ENCODE results near the gene RBBP8NL.

Gene RBBP8NL

DNA sequence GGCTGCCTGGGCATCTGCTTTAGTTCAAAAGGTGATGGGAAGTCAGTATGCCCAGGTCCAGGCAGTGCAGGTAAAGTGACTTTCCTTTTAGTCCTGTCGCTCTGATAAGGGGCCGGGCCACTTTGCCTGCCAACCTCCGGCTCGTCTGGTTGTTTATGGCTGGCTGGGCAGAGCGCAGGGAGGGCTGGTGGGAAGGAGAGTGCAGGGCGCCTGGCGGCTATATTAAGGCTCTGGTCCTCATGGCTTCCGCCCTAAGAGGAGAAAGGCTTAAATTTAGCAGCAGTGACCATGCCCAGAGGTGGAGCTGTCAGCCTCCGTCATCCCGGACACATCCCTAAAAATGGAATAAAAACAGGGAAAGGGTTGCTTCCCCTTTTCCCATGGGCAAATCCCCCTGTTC is 33.8 kb upstream of the RBBP8NL start:
- no peak for DNase-seq

DNA sequence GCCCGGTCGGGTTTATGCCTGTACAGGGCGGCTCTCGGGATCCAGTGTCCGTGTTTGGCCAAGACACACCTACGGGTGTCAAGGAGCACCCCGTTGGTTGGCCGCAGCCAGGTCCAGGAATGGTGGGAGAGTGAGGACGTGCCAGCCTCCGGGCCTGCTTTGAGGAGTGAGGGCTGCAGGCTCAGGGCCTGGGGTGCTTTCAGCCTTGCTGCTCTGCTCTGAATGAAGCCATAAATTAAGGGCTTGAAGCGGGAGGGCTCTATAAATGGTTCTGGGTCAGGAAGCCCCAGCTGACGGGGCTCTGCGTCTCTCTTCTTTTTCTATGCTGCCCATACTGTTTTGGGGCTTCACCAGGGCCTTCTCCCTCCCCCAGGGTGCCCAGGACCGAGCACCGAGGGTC is 33.3 kb upstream of the RBBP8NL start:
- no peak for DNase-seq

DNA sequence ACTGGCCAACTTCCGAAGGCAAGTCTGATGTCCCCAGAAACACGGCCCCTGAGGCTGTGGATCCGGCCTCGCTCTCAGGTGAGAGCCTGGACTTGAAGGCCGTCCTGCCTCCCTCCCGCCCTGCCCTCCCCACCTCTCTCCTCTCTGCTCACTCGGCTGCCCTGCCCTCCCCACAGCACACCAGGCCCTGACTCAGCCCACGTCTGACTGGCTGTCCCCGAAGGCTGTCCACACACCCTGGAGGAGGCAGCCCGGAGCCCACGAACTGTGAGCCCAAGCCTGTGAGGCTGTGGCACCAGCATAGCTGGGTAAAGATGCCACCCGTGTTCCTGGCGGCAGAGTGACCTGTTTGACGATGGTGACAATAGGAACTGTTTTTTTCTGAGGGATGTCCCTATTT is 32.1 kb upstream of the RBBP8NL start:
- DNase-seq: no peak

DNA sequence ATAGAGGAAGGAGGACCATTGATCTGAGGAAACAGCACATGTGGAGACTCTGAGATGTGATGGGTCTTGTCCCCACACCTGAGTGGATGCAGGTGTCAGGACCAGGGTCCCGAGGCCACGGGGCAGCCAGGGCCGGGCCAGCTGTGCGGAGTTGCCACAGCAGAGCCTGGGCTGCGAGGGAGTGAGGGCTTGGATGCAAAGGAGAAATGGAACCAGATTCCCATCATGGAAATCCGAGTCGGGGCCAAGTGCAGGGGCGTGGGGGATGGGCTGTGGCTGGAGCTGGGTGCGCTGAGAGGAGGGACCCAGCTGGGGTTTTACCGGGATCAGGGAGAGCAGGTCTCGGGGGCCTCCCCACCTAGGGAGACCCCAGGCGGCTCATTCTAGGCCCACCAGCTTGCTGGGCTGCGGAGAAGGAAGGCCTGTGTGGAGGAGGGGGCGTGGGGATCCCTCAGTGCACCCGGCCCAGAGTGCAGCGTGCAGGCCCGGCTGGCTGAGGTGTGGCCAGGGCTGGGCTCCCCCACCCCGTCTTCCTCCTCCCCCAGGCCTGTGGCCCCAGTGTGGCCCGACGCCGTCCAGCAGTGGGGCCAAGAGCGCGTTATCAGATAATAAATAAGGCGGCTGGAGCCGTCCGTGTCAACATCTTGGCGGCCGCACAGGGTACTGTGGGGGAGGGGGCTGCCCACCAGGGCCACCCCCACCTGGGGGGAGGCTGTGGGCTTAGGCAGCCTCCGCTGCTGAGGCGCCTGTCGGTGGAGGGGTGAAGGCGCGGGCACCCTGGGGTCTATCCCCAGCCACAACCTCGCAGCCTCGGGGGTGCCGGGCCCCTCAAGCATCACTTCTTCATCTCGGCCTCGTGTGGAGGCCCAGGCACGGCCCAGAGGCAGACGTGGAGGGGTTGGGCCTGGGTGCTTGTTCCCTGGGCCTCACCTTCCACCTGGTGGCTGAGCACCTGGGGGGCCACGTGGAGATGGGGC is 31.2 kb upstream of the RBBP8NL start:
- DNase-seq: no peak

DNA sequence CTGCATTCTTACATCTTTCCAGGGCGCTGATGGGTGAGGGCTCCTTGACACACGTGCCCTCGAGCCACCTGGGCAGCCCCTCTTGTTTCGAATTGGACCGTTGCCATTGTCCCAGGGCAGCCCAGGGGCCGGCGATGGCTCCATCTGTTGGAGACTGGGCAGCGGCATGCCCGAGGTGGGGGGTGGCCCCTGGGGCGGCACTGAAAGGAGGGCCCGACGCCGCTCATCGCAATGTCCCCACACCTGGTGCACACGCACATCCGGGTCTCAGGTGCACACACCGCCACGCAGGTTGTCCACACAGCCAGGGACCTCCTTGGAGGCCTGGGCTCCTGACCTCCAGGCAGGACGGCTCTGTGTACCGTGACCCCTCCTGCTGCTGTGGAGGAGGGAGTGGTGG is 30.5 kb upstream of the RBBP8NL start:
- no peak for DNase-seq

DNA sequence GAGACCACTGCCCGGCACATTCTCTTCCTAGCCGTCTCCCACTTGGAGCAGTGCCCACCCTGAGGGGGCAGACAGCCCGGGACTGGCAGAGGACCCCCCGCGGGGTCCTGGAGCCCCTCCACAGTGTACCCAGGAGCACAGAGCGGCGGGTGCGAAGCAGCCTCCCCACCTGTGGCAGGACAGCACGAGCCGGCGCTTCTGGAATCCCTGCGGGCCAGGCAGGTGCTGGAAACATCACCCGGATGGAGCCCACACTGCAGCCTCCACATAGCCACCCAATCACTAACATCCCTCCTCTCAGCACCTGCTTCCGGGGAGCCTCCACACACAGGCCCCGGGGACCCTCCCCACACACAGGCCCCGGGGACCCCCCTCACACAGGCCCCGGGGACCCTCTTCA is 29.8 kb upstream of the RBBP8NL start:
- DNase-seq: no peak

DNA sequence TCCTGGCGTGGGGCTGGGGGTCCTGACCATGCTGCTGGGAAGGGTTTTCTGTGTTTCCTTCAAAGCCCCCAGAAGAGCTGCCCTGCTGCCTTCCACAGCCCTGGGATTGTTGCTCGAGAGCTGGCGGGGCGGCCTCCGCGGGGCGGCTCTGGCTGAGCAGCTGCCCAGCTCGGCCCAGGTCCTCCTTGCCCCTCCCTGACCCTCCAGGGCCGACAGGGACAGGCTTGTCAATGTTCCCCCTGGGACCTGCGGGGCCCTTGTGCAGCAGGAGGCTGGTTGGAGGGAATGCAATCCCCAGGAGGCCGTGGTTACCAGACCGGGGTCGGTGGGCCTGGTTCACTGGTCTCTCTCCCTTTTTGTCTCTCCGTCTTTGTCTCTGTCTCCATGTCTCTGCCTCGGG is 28.6 kb upstream of the RBBP8NL start:
- DNase-seq: no peak

DNA sequence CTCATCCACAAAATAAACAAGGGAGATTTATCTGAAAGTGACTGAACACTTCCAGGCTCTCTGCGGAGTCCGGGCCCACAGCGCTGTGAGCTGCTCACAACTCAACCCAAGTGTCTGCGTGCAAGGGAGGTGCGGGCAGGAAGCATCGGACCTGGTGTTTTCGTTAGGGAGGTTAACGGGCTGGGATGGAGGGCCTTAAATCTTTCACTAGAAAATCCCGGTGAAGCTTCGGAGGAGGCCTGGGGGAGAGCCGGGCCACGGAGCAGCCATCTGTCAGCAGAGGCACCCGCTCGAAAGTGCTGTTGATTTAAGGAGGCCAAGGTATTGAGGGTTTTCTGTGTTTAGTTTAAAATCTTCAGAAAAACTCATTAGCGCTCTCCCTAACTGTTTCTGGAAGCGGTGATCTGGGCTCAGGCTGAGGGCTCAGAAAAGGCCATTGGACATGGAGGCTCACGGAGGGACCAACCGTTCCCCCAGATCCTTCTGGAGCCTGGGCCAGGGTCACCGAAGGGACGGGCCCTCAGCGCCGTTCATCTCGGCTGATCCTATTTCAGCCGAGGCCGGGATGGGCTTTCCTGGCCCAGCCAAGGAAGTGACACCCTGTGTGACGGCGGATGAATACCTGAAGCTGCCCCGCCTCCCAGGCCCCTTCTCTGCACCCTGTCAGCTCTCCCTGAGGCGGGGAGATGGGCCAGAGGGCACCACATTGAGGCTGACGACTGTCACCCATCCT is 27.7 kb upstream of the RBBP8NL start:
- DNase-seq: no peak

DNA sequence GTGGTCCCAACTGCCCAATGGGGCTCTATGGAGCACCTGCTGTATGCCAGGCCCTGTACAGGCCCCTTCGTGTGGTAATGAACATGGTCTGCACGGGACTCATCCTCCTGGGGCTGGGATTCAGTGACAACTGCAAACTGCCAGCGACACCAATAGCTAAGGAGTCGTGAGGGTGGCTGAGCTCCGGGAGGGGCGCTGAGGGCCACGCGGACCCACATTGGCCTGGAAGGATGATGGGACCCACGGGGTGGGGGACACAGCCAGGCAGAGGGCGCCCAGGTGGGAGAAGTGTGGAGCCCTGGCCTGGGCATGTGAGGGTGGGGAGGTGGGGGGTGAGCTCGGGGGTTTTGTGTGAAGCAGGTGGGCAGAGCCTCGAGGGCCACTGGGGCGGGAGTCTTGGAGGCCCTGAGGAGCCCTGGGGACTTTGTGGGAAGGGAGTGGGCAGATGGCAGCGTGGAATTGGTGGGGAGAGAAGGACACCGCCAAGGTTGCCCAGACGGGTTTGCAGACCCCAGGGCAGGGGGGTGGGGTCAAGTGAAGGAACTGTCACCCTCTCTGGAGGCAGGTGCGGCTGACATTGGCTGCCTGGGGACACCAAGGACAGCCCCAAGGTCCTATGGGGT is 26.0 kb upstream of the RBBP8NL start:
- DNase-seq: no peak

DNA sequence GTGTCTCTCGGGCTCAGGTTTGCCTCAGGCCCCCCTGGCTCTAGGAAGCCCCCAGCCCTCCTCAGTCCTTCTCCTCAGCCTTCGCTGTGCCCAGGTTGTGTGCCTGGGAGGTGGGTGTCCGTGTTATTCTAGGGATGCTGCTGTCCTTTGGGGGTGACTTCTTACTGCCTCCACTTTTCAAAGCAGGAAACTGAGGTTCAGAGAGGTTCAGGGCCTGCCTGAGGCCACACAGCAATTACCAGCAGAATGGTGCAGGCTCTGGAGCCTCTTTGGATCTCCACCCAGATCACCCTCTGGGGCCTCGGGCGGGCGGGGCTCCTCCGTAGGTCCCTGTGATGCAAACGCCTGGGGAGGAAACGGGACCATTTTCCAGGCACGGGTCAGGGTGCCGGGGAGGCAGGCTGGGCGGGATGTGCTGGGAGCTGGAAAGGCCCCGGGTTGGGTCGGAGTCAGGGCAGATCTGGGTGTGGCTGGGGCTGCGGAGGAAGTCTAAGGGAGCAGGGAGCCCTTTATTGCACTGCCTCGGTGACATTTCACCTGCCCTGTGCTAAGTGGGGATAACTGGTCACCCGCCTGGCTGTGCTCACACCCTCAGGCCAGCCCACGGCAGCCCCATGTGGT is 25.2 kb upstream of the RBBP8NL start:
- DNase-seq: no peak

DNA sequence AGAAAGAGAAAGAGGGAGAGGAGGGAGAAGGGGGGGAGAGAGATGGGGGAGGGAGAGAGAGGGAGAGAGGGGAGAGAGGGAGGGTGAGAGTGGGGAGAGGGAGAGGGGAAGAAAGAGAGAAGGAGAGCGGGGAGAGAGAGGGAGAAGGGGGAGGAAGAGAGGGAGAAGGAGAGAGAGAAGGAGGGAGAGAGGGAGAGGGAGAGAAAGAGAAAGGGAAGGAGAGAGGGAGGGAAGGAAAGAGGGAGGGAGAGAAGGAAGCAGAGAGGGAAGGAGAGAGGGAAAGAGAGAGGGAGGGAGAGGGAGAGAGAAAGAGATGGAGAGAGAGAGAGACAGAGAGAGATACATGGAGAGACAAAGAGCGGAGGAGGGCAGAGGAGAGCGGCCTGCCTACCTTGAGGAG is 24.6 kb upstream of the RBBP8NL start:
- DNase-seq: no peak

DNA sequence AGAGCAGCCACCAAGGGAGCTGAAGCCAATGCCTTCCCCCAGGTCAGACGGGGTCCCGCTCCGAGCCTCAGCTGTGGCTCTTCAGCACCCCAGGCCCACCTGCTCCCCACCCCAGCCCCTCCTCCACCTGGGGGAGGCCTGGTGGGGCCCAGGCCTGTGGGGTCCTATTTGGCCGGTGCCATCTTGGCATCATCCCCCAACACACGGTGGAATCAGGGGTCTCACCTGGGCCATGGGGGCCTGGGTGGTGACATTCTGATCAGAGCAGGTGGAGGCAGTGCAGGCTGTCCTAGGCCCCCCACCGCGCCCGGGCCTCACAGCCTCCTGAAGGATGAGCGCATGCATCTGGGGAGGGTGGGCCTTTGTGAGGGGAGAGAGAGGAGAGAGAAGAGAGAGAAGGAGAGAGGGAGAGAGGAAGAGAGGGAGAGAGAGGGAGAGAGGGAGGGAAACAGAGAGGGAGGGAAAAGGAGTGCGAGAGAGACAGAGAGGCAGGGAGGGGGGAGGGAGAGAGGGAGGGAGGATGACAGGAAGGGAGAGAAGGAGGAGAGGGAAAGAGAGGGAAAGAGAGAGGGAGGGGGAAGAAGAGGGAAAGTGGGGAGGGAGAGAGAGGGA is 23.9 kb upstream of the RBBP8NL start:
- DNase-seq: no peak

DNA sequence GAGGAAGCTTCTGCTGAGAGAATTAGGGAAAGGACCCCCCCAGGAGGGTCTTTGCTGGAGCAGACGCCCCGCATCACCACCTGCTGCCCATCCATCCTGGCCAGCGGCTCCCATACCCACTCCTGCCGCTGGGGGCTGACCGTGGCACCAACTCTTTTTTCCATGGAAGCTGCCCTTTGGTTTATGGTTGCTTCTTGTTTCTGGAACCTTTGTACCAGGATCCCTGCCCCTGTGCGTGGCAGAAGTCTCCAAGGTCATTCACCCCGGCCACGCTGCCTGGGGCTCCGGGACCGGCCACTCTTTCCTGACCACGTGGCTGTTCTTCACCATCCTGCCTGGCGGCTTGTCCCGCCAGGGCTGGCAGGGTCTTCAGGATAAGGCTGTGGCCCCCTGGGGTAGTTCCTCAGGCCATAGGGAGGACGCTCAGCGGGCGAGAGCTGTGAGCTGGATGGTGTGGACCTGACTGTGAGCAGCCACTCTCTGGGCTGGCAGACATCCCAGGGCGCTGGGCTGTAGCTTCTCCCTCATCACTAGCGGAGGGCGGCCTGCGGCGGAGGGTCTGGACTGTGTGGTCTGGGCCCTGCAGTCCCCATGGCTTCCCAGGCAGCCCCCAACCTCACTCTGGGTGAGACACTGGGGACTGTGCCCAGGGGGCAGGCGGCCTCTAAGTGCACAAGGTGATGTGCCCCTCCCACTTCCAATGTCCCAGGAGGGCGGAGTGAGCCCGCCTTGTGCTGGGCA is 22.8 kb upstream of the RBBP8NL start:
- DNase-seq: no peak

DNA sequence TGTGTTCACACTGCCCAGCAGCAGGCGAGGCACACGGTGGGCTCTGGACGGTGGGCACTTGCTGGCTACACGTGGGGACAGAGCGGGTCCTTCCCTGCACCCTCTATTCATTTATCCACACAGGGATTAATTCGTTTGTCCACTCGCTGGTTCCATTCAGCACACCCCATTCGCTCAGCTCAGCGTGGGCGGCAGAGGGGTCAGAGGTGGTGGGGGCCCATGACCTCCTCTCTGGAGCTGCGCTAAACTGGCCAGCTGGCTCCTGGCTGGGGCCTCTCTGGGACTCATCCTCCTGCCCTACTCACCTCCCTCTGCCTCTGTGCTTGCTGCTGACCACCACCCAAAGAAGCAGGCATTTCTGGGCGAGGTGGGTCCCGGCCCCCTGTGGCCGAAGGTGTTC is 21.4 kb upstream of the RBBP8NL start:
- DNase-seq: no peak

DNA sequence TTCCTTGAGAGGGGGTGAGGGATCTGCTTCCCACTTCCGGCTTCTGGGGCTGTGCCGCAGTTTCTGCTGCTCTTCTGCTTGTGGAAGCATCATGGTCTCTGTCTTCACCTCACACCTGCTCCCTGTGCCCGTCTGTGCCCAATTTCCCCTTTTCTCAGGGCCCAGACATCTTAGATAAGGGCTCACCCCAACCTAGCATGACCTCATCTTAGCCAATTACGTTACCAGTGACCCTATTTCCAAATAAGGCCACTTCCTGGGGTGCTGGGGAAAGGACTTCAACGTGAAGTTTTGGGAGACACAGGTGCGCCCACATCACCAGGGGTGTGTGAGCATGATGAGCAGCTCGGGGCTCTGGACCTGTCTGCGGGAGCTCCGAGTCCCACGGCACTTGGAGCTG is 20.7 kb upstream of the RBBP8NL start:
- DNase-seq: no peak

DNA sequence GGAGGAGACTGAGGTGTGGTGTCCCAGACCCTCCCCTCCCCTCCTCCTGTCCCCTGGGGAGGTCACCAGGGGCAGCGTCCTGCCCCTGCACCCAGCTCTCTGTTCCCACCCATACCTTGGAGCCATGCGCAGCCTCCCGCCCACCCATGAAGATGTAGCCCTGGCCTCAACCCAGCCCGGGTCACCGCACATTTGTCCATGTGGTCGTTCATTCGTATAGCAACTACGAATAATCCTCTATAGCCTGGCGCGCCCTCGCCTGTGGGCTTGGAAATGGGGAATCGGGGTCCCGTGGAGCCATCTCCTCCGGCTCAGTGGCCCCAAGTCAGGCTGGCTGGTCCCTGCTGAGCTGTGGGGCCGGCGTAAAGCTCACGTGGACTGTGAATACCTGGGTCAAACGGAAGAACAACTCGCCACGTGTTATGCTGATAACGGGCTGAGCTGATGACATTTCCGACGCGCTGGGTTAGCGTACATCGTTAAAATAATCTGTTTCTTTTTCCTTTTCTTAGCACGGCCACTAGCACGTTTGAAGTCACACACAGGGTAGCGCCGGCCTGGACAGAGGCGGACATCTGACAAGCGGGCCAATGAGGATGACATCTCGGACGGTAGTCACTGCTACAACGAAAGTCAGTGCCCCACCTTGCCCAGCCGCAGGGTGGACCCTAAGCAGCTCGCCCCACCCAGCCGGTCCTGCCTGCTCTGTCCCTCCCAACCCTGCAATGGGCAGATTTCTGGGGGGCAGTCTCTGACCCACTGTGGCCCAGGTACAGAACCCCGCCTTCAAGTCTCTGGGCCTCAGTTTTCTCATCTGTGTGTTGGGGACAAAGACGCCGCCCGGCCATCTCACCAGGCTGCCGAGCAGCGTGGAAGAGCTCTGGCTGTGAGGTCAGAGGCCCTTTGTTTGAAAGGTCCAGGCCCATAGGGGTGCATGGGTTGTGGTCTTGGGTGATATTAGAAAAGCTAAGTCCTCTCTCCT is 19.8 kb upstream of the RBBP8NL start:
- DNase-seq: no peak

DNA sequence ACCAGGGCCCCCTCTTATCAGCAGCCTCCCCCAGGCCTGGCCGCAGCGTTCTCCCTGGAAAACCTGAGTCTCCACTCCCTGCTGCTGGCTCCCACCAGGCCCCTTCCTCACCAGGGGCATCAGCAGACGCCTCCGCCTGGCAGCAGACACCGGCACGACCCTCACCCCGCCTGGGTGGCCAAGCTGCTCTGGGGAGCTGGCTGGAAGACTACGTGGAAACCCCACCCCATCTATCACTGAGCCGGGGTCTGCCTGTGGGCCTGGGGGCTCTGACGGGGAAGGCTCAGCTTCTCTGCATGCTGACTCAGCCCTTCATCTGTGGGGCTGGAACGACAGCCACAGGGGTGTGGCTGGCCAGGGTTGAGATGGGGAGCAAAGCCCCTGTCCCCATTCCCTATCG is 19.1 kb upstream of the RBBP8NL start:
- no peak for DNase-seq

DNA sequence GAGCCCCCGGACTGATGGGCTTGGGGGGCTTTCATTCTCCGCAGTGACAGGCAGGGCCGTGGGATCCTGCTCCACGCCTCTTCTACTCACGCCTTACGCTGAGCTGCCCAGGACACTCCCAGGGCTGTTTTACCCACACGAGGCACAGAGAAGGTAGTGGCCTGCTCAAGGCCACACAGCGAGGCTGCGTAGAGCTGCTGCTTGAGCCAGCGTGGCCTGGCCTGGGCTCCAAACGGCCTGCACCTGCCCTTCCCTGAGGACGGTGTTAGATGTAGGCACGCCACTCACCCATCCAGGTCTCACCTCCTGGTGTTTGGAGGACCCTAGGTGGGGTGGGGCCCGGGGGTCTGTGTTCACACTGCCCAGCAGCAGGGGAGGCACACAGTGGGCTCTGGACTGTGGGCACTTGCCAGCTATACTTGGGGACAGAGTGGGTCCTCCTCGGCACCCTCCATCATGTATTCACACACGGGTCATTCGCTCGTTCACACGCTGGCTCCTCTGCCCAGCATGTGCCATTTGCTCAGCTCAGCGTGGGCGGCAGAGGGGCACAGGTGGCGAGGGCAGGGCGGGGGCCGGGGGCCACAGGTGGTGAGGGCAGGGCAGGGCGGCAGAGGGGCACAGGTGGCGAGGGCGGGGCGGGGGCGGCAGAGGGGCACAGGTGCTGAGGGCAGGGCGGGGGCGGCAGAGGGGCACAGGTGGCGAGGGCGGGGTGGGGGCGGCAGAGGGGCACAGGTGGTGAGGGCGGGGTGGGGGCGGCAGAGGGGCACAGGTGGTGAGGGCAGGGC is 18.4 kb upstream of the RBBP8NL start:
- no peak for DNase-seq

DNA sequence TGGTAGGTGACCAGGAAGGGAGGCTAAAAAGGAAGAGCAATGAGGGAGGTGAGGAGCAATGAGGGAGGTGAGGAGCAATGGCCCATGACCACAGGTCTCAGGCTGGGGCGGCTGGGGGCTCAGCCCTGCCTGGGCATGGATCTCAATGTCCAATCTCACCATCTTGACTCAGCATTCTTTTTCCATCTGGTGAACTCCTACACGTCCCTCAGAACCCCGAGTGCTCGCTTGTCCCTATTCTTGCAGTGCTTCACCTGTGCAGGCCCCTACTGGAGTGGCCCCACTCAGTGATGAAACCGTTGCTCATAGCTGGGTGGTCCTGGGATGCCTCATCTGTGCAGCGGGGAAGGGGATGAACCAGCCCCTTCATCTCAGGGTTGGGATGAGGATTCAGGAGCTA is 16.9 kb upstream of the RBBP8NL start:
- no peak for DNase-seq

DNA sequence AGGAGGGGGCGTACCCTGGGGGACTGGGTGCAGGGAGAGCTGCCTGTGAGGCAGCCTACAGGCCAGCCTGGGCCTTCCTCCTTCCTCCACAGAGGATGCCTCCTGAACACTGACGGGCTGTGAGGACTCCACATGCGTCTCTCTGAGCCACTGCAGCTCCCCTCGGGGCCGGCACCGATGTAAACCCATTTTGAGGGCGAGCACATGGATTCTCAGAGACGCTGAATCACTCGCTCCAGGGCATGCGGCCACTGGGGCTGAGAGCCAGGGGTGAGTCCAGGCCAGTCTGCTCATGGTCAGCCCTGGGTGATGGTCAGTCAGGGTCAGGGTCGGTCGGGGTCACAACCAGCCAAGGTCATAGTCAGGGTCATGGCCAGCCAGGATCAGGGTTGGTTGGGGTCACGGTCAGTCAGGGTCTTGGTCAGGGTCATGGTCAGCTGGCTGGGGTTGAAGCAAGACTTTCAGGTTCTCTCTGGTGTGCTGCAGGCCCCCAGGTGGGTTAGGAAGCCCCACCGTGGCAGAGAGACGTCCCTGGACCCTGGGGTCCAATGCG is 14.7 kb upstream of the RBBP8NL start:
- DNase-seq: no peak

Measured in stimulated activated CD4-positive, alpha-beta T cell treated with anti-CD3 and anti-CD28 coated beads, Interleukin-4, amount 100 ng/mL, for 24 hours (primary cell).